Measurements from ENCODE around the gene CZIB.
"Not testable (repeated sequence)": the region's sequence is repeated elsewhere in the genome, so short reads cannot be mapped to it uniquely, and the experiment has no call there.

The CZIB gene

GRCh38 chr1:53188099-53188498 is 32.3 kb downstream of the CZIB start:
- no peak for DNase-seq

- no peak for DNase-seq
These were observed 33.0 kb downstream of the CZIB start for GRCh38 chr1:53187401-53187800.

- no peak for DNase-seq
These were observed 33.9 kb downstream of the CZIB start for GRCh38 chr1:53186533-53186932.

- not testable (repeated sequence) for DNase-seq
These were observed 34.5 kb downstream of the CZIB start for GRCh38 chr1:53185955-53186297.

GRCh38 chr1:53183095-53183990 is 37.1 kb downstream of the CZIB start:
- no peak for DNase-seq

- DNase-seq, result no peak
These were observed 37.7 kb downstream of the CZIB start for GRCh38 chr1:53182716-53183094.

GRCh38 chr1:53182111-53182593 is 38.3 kb downstream of the CZIB start:
- DNase-seq, result peak; percentile 77 to 82

- no peak for DNase-seq
These were observed 39.5 kb downstream of the CZIB start for GRCh38 chr1:53180951-53181350.

GRCh38 chr1:53180226-53180625 is 40.2 kb downstream of the CZIB start:
- no peak for DNase-seq

GRCh38 chr1:53176452-53177208 is 43.8 kb downstream of the CZIB start:
- no peak for DNase-seq

GRCh38 chr1:53174971-53175913 is 45.2 kb downstream of the CZIB start:
- DNase-seq, result no peak

- DNase-seq, result peak; percentile 15 to 27
These were observed 47.9 kb downstream of the CZIB start for GRCh38 chr1:53172426-53173128.

GRCh38 chr1:53166912-53167311 is 53.5 kb downstream of the CZIB start:
- no peak for DNase-seq

- DNase-seq, result no peak
These were observed 54.1 kb downstream of the CZIB start for GRCh38 chr1:53166366-53166765.

GRCh38 chr1:53165408-53165961 is 54.9 kb downstream of the CZIB start:
- DNase-seq, result no peak
